GM21381 (cell line): ENCODE results near the gene DLX3.

Source experiments
- ATAC-seq: cut with Tn5 transposase; IDR thresholded peaks from one replicate; pipeline ENCODE4 v1.9.1; 2021; ENCODE audit warnings: mild to moderate bottlenecking, moderate library complexity; ENCODE audit not compliant: unreplicated experiment

Gene DLX3

GRCh38 chr17:49973271-49973615 lies 21.8 kb downstream of the DLX3 start:
- no peak for ATAC-seq

DNA sequence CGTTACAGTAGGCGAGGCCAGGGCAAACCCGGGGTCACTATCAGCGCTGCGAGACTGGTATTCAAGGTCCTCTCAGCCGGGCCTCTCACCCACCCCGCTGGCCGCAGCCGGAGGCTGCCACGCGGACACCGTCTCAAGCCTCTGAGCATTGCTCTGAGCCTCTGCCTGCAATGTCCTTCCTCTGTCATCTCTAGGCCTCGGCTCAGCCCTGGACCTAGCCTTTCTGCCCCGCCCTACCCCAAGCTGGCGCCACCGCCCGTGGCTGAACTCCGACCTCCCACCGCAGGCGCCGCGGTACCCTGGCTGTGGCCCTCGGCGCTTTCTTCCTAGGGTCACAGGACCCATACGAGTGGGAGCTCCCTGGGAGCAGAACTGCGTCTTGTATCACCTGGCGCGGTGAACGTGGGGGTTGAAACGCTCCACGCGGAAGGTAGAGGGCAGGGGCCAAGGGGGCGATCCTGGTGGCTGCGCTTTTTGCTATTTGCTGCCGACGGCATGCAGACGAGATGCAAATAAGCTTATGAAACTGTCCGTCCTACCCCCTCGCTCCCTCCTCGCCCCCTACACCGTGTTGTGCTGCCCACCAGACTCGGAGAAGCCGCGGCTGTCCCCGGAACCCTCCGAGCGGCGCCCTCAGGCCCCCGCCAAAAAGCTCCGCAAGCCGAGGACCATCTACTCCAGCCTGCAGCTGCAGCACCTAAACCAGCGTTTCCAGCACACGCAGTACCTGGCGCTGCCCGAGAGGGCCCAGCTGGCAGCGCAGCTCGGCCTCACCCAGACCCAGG lies 22.3 kb downstream of the DLX3 start:
- no peak for ATAC-seq

GRCh38 chr17:49971848-49972485 lies 23.1 kb downstream of the DLX3 start:
- no peak for ATAC-seq

- no peak for ATAC-seq
Observed at GRCh38 chr17:49971199-49971847, 23.7 kb downstream of the DLX3 start.

DNA sequence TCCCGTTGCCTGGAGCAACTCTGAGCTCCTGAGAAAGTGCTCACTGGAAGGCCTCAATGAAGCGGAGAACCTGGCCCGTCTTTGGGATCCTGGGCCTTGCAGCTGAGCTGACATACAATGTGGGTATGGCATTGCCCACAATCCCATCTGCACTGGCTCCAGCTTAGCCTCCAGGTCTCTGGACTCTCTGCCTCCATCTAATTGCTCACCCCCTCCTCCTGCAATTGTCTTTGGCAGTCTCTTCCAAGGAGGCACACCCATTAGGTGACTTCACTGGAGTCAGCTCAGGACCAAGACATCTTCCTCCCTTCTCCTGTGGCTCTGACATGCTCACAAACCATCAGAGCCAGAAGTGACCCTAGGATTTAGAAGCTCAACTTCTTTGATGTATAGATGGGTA lies 24.5 kb downstream of the DLX3 start:
- ATAC-seq: no peak

DNA sequence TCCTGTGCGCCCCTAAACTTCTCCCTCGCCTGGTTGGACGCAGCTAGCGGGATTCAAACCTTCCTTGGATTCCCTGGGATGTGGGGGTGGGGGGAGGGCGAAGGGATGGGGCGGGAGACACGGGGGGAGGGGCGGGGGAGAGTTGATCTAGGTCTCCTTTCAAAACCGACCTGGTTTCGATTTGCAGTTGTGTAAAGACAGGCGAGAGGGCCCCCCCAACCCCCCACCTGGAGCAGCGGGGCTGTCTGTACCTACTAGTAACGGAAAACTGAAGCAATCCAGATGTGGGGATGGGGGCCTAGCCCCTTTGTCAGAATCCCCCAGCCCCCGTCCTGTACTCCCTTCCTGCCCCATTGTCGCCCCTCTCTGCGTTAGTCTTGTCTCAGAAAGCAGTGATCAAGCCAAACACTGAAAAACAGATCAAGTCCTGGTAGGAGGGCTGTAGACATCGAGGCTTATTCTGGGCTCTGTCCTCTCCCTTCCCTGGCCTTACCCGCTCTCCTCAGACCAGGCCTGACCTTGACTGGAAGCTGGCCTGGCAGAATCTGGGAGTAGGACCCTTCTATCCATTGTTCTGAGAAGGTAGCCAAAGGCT lies 25.1 kb downstream of the DLX3 start:
- ATAC-seq: no peak

GRCh38 chr17:49969134-49969759 lies 25.8 kb downstream of the DLX3 start, which contains the start of gene DLX4:
Gene DLX4, plus strand, starts transcription at chr17:49969190. Its CDS starts 279 bp downstream, at chr17:49969469.
- no peak for ATAC-seq

- ATAC-seq: no peak
Observed at GRCh38 chr17:49968405-49969133, 26.5 kb downstream of the DLX3 start.

- ATAC-seq: no peak
Observed at GRCh38 chr17:49967621-49968404, 27.2 kb downstream of the DLX3 start.

DNA sequence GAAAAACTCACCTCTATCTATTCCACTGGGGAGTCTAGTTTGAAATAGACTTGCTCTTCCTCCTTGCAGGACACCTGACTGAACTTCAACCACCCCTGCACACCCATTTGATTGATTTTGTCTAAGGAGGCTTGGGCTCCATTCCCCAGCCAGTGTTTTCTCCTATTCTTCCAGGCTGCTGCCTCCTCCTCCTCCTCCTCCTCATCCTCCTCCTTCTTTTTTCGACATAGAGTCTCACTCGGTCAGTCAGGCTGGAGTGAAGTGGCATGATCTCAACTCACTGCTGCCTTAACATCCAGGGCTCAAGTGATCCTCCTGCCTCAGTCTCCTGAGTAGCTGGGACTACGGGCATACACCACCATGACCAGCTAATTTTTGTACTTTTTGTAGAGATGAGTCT lies 27.8 kb downstream of the DLX3 start:
- ATAC-seq: no peak

DNA sequence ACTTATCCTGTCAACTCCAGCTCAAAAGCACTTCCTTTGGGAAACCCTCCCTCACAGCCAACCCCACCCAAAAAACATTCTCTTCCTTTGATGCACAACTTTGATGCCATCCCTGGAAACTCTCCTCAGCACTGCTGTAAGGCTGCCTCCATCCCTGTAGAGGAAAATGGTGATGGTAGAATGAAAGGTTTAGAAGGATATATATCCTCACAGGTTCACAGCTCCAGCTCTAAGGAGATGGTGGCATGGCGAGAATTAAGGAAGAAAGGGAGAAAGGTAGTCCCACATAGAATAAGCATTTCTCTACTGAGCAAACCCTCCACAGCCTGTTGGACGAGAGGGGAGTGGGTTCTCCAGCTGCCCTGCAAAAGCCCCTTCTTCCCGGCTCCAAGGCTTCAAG lies 28.3 kb downstream of the DLX3 start:
- ATAC-seq: no peak

GRCh38 chr17:49965524-49965909 lies 29.5 kb downstream of the DLX3 start:
- no peak for ATAC-seq

GRCh38 chr17:49964769-49965523 lies 30.1 kb downstream of the DLX3 start:
- ATAC-seq: no peak

DNA sequence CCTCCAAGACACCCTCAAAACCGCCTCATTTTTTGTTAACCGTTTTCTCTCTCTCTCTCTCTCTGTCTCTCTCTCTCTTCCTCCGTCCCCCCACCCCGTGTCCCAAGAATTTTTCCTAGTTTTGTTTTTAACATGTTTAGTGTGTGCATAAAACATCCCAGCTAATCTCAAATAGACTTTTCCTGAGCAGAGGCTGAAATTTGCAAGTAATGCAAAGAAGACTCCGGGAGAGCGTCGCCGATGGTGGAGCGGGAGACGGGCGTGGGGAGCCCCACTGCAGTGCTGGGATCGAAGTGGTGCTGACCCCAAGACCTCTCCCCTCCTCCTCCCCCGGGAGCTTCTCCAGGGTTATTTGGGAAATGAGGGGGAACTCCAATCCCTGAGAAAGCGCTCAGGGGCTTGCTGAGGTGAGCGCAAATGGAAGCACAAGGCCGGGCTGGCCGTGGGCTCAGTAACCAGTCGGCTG lies 30.7 kb downstream of the DLX3 start:
- no peak for ATAC-seq

DNA sequence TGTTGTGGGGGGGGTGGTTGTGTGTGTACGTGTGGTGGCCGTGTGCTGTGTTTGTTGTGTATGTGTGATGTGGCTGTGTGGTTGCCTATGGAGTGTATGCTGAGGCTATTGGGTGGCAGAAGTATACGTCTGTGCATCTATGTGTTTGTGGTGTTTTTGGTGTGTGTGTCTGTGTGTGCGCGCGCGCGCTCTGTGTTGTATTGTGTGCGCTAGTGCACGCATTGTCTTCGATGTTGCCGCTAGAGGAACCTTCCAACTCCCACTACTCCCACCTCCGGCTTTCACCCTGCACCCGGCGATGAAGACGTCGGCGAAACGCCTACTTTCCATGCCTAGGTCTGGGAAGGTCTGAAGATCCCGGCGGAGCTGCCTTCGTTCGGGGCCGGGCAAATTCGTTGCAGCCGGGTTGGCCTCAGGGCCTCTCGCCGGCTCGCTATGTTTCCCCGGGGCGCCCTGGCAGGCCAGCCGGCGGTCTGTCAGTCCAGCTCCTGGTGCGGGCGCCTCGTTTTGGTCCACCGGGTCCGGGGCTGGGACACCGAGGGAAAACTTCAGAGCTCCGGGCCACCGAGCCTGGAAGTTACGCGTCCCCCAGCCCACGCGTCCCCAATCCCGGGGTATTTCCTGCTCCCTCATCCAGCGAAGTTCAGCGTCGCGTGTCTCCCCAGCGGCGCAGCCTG lies 31.3 kb downstream of the DLX3 start:
- no peak for ATAC-seq

DNA sequence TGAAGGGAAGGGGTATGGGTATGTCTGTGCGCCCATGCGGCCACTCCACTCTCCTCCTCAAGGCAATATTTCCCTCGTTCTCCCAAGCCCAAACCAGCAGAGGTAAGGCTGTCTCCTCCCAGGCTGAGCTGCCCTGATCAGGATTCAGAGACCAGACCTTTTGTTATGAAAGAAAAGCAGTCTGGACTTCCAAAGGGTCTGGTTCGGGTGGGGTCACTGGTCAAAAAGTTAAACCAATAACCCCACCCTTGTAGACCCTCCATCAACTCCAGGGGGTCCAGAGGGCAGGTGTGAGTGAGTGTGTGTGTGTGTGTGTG lies 31.8 kb downstream of the DLX3 start:
- no peak for ATAC-seq

GRCh38 chr17:49962599-49963308 lies 32.3 kb downstream of the DLX3 start:
- ATAC-seq: no peak
